Activated CD8-positive, alpha-beta T cell treated with anti-CD3 and anti-CD28 coated beads for 36 hours (primary cell): Measurements from ENCODE around the gene SIK1. TPM values are rescaled to one million over a fixed set of nuclear protein-coding genes. Genes with fewer than 3 reads are reported as not detected.

Experiments
- ATAC-seq: fragments of 200-7000 bp; cut with Tn5 transposase; one replicate; pipeline ENCODE4 v1.10.0; 2021; ENCODE audit warnings: mild to moderate bottlenecking, moderate library complexity
- CTCF ChIA-PET: fragments of 350-600 bp; sonication (Branson Sonifier 250); formaldehyde crosslinking; loops from one replicate; lab custom pipeline; 2021; ENCODE audit warnings: antibody characterized with exemption; lab: Charles Lee
- POLR2A ChIA-PET: fragments of 350-600 bp; sonication (Branson Sonifier 250); formaldehyde crosslinking; loops from one replicate; lab custom pipeline; 2021; ENCODE audit warnings: antibody characterized with exemption; lab: Charles Lee
- DNase-seq: peaks from one replicate; pipeline ENCODE4 v3.0.0-alpha.2; 2020
- H3K27ac Mint-ChIP-seq: one replicate; pipeline ENCODE4 v1.8.0; 2021; ENCODE audit warnings: mild to moderate bottlenecking, mixed read lengths
- H3K27me3 Mint-ChIP-seq: one replicate; pipeline ENCODE4 v1.8.0; 2021; ENCODE audit warnings: mixed read lengths
- H3K36me3 Mint-ChIP-seq: one replicate; pipeline ENCODE4 v1.8.0; 2021; ENCODE audit warnings: low read depth, mixed read lengths
- H3K4me1 Mint-ChIP-seq: one replicate; pipeline ENCODE4 v1.8.0; 2021; ENCODE audit warnings: low read depth, mixed read lengths
- H3K4me3 Mint-ChIP-seq: one replicate; pipeline ENCODE4 v1.8.0; 2021; ENCODE audit warnings: mild to moderate bottlenecking, moderate library complexity, mixed read lengths
- H3K9me3 Mint-ChIP-seq: one replicate; pipeline ENCODE4 v1.8.0; 2021; ENCODE audit warnings: mixed read lengths
- CTCF ChIP-seq: fragments of 200-600 bp; IDR thresholded peaks from one replicate; pipeline ENCODE4 v1.8.0; 2022; ENCODE audit warnings: antibody characterized with exemption, mild to moderate bottlenecking
- intact Hi-C: fragments of 100-400 bp; cut with micrococcal nuclease; formaldehyde crosslinking; loops from one replicate; pipeline ENCODE4 v1.10.0; 2022
- total RNA-seq, 2 experiments: library from RNA; stranded (reverse); gene quantifications; one replicate each; pipeline ENCODE4 v1.2.3, GENCODE V29; 2021

SIK1 gene
- total RNA-seq, 2 experiments from 2014 or later: 23.8 to 27.3 TPM

GRCh38 chr21:43373362-43374227, 53.3 kb downstream of the SIK1 start:
- ChIA-PET CTCF (no interaction called here), POLR2A (no interaction called here)
- no peak for ATAC-seq
- Mint-ChIP-seq H3K27me3 (no peaks in the 10 kb centered on the region), H3K9me3 (no peaks in the 10 kb centered on the region), H3K4me3 (no peak overlapping the region), H3K4me1 (no peaks in the 10 kb centered on the region), H3K27ac (no peak overlapping the region), H3K36me3 (no peaks in the 10 kb centered on the region)
- no peak for DNase-seq
- intact Hi-C loops: no loop called here
- TF ChIP-seq CTCF: no peak

GRCh38 chr21:43372663-43373361, 54.1 kb downstream of the SIK1 start:
- ATAC-seq (no peak), DNase-seq (no peak)
- H3K4me1 Mint-ChIP-seq: no peaks in the 10 kb centered on the region
- no peak overlapping the region for H3K4me3 Mint-ChIP-seq
- H3K27me3 Mint-ChIP-seq: no peaks in the 10 kb centered on the region
- CTCF ChIA-PET: no interaction called here
- H3K27ac Mint-ChIP-seq: no peak overlapping the region
- intact Hi-C loops: no loop called here
- TF ChIP-seq CTCF: no peak
- H3K36me3 Mint-ChIP-seq: no peaks in the 10 kb centered on the region
- no peaks in the 10 kb centered on the region for H3K9me3 Mint-ChIP-seq
- POLR2A ChIA-PET: interaction anchor here (1.5 kb wide), 1 partner anchor 10 kb away, joined by 5 read pairs; no protein-coding TSS in a partner anchor

- Mint-ChIP-seq H3K27ac (no peak overlapping the region), H3K36me3 (no peaks in the 10 kb centered on the region), H3K4me3 (no peak overlapping the region), H3K4me1 (no peaks in the 10 kb centered on the region), H3K27me3 (no peaks in the 10 kb centered on the region), H3K9me3 (no peaks in the 10 kb centered on the region)
- ATAC-seq: no peak
- DNase-seq: no peak
- intact Hi-C loops: no loop called here
- ChIA-PET POLR2A (interaction anchor here (1.5 kb wide), 2 partner anchors 9 to 10 kb away, joined by 3 to 5 read pairs; no protein-coding TSS in a partner anchor), CTCF (no interaction called here)
- no peak for TF ChIP-seq CTCF
Observed at GRCh38 chr21:43371786-43372185, 55.1 kb downstream of the SIK1 start.

GRCh38 chr21:43370888-43371570, 55.9 kb downstream of the SIK1 start:
- intact Hi-C loops: no loop called here

More at GRCh38 chr21:43370888-43371570, 55.9 kb downstream of the SIK1 start:
- ChIA-PET POLR2A (interaction anchor here (1.5 kb wide), 2 partner anchors 8 to 9 kb away, joined by 3 to 5 read pairs; no protein-coding TSS in a partner anchor), CTCF (no interaction called here)
- H3K4me3 Mint-ChIP-seq: no peak overlapping the region
- no peaks in the 10 kb centered on the region for H3K27me3 Mint-ChIP-seq
- no peak for ATAC-seq
- H3K4me1 Mint-ChIP-seq: no peaks in the 10 kb centered on the region
- no peaks in the 10 kb centered on the region for H3K36me3 Mint-ChIP-seq
- no peak for TF ChIP-seq CTCF
- H3K27ac Mint-ChIP-seq: no peak overlapping the region
- no peak for DNase-seq
- no peaks in the 10 kb centered on the region for H3K9me3 Mint-ChIP-seq
